Activated CD8-positive, alpha-beta memory T cell treated with anti-CD3 and anti-CD28 coated beads for 36 hours (primary cell): ENCODE measurements around the gene TRHDE. TPM values are rescaled to one million over a fixed set of nuclear protein-coding genes. Genes with fewer than 3 reads are reported as not detected.

Experiments used
- CTCF ChIA-PET: fragments of 350-600 bp; sonication (Branson Sonifier 250); formaldehyde crosslinking; loops from one replicate; lab custom pipeline; 2021; ENCODE audit warnings: antibody characterized with exemption; lab: Charles Lee
- POLR2A ChIA-PET: fragments of 350-600 bp; sonication (Branson Sonifier 250); formaldehyde crosslinking; loops from one replicate; lab custom pipeline; 2021; ENCODE audit warnings: antibody characterized with exemption; lab: Charles Lee
- total RNA-seq, 2 experiments: library from RNA; stranded (reverse); gene quantifications; one replicate each; pipeline ENCODE4 v1.2.3, GENCODE V29; 2021

TRHDE gene
- total RNA-seq, 2 experiments from 2014 or later: not detected

DNA sequence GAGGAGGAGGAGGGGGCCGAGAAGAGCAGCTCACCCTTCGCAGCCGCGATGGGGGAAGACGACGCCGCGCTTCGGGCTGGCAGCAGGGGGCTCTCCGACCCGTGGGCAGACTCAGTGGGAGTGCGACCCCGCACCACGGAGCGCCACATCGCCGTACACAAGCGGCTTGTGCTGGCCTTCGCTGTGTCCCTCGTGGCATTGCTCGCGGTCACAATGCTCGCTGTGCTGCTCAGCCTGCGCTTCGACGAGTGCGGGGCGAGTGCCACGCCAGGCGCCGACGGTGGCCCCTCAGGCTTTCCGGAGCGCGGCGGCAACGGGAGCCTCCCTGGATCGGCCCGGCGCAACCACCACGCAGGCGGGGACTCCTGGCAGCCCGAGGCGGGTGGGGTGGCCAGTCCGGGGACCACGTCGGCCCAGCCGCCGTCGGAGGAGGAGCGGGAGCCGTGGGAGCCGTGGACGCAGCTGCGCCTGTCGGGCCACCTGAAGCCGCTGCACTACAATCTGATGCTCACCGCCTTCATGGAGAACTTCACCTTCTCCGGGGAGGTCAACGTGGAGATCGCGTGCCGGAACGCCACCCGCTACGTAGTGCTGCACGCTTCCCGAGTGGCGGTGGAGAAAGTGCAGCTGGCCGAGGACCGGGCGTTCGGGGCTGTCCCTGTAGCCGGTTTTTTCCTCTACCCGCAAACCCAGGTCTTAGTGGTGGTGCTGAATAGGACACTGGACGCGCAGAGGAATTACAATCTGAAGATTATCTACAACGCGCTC is 745 bp downstream of the TRHDE start:
- POLR2A ChIA-PET: no interaction called here

DNA sequence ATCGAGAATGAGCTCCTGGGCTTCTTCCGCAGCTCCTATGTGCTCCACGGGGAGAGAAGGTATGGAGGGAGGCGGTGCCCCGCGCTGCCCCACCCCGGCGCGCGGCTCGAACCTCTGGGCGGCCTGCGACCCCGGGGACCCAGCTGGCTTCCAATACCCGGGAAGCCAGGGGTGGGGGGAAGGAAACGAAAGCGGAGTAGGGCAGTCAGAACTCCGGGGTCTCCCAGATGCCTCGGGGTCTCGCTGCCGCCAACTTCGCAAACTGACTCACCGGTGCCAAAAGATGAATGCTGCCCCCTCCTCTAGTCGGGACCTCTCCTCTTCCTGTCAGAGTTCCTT is 1.3 kb downstream of the TRHDE start:
- ChIA-PET POLR2A (no interaction called here), CTCF (no interaction called here)

More for the DNA sequence above, 745 bp downstream of the TRHDE start:
- CTCF ChIA-PET: no interaction called here

DNA sequence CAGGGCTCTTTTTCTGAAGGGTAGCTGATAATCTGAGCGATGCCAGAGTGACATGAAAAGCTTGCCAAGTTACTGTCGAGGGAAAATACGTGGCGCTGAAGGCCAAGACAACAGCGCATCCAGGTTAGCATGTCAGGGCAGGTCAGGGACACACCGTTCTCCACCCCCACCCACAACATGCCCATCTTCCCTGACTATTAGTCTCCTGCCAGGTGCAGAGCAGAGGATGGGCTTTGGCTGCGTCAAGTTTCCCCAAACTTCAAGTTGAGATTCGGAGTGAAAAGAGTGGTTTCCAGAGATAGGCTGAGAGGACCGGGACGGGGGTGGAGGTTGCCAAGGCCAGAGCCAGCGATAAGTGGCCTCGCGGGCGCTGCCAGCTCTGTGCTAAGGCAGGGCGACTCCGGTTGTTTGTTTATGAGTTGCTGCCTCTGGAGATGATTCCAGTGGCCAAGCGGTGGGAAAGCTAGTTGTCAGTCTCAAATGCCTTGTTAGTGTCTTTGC is 1.7 kb downstream of the TRHDE start:
- ChIA-PET POLR2A (no interaction called here), CTCF (no interaction called here)

DNA sequence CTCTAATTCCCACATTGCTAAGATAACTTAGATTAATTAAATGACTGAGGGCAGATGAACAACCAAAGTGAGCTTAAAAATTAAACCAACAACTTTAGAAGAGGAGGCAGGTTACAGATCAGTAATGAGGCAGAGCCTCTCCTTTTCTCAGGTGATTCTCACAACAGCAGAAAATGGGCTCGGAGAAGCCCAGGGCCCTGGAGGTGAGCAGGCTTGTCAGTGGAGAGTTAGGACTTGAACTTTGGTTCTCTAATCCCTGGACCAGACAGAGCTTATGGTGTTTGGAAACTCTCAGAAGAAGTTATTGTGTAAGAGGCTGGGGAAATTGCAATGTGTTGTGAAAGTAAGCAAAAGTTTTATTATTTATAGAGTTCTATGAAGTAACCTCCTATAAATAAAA is 2.8 kb downstream of the TRHDE start:
- ChIA-PET CTCF (no interaction called here), POLR2A (no interaction called here)

DNA sequence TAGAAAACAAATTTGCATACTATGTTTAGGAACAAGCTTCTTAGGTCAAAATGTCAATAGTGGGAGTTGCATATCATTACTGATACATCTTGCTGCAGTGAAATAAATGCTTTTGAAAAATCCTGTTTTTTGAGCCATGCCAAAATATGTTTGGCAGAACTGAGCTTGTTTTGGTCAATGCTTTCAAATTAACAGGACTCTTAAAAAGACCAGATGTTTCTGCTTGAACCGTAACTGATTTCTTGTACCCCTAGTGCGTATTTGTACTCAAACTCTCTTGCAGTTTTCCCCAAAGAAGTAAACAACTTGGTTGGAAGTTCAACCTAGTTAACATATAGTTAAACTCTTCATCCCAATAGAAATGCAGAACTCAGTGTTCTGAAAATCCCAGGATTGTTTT is 3.4 kb downstream of the TRHDE start:
- ChIA-PET CTCF (no interaction called here), POLR2A (no interaction called here)

DNA sequence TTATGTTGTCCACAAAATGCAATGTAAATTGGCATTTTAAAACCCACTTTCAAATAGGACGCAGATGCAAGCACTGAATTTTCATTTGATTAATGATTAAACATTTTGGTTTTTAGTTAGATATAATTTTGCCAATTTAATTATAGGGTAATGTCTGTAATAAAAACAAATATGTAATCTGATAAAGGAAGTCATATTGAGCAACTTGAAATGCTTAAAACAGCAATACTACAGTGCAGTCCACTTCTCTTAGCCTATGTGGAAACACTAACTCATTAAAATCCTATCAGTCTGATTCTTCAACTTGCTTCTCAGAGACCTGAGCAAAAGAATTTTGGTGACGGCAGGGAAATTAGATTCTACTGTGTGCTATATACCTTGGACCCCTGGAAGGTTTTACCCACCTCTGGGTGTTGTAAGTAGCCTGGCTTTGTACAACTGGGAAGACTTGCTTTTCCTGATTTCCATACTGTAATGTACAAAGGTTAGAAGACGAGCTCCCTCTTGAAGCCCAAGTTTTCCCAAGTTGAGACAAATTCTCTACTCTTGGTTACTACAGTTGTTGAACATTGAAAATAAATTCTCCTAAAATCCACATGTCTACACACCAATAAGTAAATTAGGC is 4.1 kb downstream of the TRHDE start:
- CTCF ChIA-PET: no interaction called here
- POLR2A ChIA-PET: no interaction called here

DNA sequence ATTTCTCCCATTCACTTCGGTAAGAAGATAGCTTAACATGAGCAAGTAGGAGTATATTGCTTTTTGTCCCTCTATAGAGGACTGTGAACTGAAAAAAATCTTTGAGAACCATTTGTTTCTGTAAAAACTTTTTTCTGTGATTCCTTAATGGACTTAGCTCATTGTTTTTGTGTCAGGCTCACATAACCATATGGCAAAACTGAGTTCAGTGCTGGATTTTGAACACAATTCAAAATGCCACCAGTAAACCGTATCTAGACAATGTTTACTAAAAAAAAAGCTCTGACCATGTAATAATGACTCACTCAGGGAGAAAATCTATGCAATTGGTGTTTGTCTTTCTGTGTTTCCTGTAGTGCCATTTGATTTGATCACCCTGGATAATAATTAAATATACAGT is 5.2 kb downstream of the TRHDE start:
- ChIA-PET CTCF (no interaction called here), POLR2A (no interaction called here)

DNA sequence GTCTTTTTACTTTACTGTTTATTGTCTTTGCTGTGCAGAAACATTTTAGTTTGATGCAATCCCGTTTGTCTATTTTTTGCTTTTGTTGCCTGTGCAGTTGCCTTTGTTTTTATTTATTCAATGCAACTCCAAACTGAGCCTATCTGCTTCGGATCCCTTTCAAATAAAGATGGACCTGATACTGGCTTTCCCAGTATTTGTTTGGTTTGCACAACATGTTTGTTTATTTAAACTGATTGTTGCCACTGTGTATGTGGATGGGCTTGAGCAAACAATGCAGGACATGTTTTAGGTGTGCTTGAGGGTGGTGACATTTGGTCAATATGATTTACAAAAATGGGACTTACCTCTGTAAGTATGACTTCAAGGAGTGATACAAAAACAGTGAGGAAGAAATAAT is 6.7 kb downstream of the TRHDE start:
- ChIA-PET CTCF (no interaction called here), POLR2A (no interaction called here)

DNA sequence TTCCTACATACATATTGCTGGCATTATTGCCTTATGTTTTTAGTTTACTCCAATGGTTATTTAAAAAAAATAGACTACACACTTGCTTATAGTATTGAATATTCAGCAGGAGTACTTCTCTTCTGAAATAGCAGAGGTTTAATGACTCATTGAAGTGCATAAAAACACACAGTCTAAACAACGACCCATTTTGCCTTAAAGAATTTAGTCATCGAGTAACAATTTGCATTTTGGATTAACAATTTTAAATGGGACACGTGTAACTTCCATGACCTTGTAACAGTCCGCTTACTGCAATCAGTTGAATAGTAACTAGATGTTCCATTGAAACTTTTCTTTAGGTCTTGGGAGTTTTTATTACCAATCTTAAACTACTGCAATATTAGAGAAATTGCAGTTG is 9.0 kb downstream of the TRHDE start:
- ChIA-PET CTCF (no interaction called here), POLR2A (no interaction called here)

DNA sequence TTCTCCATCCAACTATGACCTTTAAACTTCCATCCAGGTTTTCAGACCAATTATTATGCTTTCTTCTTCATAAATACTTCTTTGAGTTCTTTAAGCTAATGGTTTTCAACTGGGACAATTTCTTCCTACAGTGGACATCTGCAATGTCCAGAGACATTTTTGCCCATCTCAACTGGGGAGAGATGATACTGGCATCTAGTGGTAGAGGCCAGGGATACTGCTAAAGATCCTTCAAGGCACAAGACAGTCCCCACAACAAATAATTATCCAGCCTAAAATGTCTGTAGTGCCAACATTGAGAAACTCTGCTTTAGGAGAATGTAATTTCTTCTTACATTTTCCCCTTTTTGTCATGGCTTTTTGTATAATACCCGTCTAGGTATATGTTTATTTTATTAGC is 10.6 kb downstream of the TRHDE start:
- ChIA-PET CTCF (no interaction called here), POLR2A (no interaction called here)

DNA sequence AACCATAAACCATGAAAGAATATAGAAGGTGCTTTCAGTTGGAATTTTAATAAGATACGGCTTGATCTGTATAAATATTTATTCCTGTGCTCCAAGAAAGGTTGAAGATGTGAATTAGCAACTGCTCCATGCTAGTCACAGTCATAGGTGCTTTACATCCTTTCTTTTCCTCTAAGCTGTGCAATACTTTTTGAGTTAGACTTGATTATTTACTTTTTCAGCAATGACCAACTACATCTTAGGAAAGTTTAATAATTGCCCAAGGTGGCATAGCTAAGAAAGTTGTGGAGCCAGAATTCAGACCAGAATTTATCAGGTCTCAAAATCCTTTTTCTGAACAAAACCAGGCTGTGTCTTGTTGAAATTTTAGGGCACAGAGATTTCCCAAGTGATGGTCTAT is 13.7 kb downstream of the TRHDE start:
- CTCF ChIA-PET: no interaction called here
- POLR2A ChIA-PET: no interaction called here

DNA sequence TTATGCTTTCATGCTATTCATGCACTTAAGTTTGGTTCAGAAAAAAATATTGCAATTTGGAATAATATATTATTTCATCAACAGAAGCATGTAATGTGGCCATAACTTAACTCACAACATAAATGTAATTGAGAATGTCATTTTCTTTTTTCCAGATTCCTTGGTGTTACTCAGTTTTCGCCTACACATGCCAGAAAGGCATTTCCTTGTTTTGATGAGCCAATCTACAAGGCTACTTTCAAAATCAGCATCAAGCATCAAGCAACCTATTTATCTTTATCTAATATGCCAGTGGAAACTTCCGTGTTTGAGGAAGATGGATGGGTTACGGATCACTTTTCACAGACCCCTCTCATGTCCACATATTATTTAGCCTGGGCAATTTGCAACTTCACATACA is 14.4 kb downstream of the TRHDE start:
- ChIA-PET POLR2A (no interaction called here), CTCF (no interaction called here)

DNA sequence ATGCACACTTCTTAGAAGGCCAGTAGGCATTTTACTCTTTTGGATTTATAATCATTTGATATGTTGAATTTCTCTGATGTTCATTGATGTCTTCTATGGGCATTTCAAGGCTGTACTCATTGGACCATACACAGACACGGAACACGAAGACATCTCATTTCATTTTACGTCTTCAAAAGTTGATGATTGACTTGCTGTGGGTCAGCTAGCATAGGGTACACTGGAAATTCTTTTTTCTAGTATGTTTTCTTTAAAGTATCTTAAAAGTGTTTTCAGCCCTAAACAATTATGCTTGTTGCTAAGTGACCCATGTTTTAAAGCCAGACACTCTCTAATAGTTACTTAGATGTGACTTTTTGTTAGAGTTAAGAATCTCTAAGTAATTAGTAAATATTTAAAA is 16.3 kb downstream of the TRHDE start:
- POLR2A ChIA-PET: no interaction called here

DNA sequence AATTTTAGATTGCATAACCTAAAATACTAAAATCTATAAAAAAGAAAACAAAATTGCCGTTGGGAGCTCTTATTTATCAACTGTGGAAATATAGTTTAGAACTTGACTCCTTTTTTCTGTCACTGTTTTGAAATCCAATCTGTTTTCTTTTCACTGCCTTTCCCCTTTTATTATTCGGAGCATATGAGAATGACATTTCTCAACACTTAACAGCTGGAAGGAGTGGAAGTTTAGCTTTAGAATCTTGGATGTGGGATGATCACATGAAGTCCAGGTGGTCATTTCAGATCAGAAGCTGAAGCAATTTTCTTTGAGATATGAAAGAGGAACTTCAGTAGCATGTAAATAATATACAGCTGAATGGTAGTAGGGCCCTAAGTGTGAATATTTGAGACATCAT is 16.7 kb downstream of the TRHDE start:
- ChIA-PET POLR2A (no interaction called here), CTCF (no interaction called here)

More for the DNA sequence above, 16.3 kb downstream of the TRHDE start:
- CTCF ChIA-PET: no interaction called here

DNA sequence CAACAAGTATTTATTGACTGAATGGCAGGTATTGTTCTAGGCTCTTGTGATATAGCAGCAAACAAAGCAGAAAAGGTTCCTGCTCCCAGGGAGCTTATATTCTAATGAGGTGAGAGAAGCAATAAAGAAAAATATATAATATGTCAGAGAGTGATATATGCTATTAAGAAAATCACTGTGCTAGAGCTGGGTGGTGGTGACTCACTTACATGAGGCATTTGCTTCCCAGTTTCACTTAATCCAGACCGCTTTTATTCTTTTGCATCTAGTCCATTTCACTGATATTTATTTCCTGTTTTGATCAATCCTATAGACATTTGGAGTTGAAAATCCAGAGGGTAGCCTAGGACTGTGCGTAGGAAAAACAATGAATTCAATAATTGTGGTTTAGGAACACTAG is 17.5 kb downstream of the TRHDE start:
- POLR2A ChIA-PET: no interaction called here
- CTCF ChIA-PET: no interaction called here

DNA sequence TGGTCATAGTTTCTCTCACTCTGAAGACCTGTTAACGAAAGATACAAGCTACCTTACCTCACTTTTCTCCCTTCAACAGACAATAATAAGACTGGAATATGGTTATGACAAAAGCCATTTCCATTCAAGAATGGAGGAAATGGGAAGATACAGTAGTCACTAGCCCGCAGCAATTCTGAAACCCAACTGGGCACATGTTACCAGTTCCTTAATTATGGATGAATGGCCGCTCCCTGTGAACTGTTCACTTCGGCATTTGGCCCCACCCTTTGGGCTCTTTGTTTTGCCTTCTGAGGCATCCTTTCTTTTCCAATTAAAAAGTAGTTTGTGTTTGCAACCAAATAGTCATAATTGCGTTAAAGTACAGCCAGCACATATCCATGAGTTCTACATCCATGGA is 19.0 kb downstream of the TRHDE start:
- POLR2A ChIA-PET: no interaction called here
- CTCF ChIA-PET: no interaction called here

DNA sequence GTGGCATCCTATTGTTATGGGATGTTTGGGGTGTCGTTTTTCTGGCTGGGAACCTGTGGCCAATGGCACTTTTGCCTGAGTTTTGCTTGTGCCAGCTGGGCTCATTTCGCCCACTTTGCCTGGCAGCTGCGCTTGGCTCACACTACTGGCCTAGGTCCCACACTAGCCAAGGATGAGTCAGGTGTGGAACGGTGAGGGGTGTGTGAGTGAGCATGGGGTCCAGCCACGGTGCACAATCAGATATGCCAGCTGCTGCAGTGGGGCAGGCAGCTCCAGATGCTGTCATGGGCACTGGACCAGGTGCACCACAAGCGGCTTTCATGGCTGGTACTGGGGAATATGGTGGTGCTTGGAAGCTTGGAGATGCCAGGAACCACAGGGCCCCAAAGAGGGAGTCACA is 21.5 kb downstream of the TRHDE start:
- ChIA-PET CTCF (no interaction called here), POLR2A (no interaction called here)

DNA sequence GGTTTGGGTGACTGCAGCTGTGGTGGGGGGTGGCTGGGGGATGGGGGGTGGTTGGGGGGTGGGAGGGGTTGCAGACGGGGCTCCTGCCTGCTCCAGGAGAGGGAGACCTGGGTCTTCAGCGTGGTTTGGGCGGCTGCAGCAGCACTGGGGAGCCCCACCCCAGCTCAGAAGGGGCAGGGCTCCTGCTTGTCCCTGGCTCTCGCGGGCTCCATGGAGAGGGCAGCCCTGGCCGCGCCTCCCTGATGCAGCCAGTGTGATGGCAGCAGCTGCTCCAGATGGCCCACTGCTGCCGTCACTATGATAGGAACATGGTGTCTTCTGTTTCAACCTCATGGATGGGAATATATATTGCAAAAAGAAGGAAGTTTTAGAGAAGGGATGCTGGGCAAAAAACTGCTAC is 22.9 kb downstream of the TRHDE start:
- POLR2A ChIA-PET: no interaction called here
- CTCF ChIA-PET: no interaction called here

DNA sequence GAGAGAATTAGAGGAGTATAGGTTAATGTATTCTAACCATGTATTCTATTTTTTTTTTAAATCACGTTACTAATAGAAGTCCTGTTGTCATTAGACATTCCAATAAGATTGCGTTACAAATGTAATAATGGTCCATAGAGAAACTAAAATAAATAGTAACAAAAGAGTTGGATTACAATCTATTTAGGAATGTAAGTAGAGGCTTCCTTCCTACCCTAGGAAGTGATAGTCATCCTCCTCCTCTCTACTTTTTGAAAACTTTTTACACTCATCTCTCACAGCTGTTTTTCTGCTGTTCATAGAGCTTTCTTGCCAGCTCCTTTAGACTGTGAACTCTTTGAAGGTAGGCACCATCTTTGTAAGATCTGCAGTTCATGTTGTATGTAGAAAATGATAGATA is 23.6 kb downstream of the TRHDE start:
- ChIA-PET CTCF (no interaction called here), POLR2A (no interaction called here)

DNA sequence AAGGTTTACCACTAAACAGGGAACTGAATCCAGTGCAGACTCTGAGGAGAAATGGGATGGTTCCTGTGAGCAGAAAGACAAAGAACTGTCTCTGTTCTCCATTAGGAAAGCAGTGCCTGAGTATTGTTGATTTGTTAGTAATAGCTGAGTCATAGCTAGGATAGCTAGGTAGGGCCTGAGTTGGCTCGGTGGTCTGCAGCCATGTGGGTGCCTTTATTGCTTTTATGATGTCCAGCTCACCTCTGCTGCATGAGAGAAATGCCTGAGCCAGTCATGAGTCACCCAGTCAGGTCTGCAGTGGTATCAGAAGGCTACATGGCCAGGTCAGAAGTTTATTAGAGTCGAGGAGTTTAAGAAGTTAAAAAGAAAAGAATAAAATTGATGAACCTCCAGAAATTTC is 24.2 kb downstream of the TRHDE start:
- ChIA-PET CTCF (no interaction called here), POLR2A (no interaction called here)

DNA sequence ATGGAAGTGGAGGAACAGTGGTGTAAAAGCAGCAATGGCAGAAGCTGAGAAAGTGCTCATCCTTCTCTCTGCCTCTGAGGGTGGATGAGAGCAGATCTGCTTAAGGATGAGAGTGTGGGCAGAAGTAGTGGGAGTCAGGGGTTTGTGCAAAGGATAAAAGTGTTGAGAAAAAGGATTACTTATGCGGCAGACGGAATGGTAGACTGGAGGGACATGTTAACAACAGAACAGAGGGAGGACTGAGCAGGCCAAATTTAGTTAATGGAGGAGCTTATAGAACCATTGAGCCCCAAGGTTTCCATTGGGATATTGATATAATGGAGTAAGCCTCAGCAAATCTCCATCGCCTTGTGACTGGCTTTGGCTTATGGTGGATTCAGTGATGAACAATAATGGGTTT is 25.5 kb downstream of the TRHDE start:
- ChIA-PET POLR2A (no interaction called here), CTCF (no interaction called here)

DNA sequence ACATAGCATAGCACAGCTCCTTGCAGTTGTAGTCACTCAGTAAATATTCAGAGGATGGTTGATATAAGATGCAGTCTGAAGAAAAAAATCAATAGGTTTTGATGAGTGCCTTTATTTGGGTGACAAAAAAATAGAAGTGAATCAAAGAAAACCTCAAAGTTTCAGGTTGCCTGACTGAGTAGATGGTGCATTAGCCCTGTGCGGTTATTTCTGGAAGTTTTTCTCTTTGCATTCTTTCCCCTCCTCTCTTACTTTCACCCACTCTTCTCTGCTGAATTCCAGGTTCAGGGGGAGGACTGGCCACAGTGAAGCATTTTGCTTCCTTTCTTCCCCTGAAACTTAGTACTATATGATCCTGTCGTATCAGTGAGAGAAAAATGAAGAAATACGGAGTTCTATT is 28.6 kb downstream of the TRHDE start:
- CTCF ChIA-PET: no interaction called here
- POLR2A ChIA-PET: no interaction called here
